Liver (tissue), 9 donors: ENCODE results near the gene PIGQ. TPM values are rescaled to one million over a fixed set of nuclear protein-coding genes. Genes with fewer than 3 reads are reported as not detected.
A peak's percentile ranks its signal among the peaks of the same experiment; 100 is the strongest.

ENCODE experiments used
- DNase-seq: peaks from one replicate; pipeline ENCODE4 v3.0.0-alpha.2; 2017; ENCODE audit warnings: low spot score
- H3K27ac ChIP-seq, 2 donors: one replicate each; pipeline ENCODE4 v1.7.0; 2013; ENCODE audit warnings: inconsistent platforms in 2 of 2, low read length in 2 of 2, control low read depth in 1 of 2, low read depth in 1 of 2, mild to moderate bottlenecking in 1 of 2
- H3K27me3 ChIP-seq, 4 donors: one replicate each; pipeline versions ENCODE4 v1.6.1 to v1.7.0; 2013; ENCODE audit warnings: low read length in 3 of 4, inconsistent platforms in 1 of 4, mild to moderate bottlenecking in 1 of 4, moderate library complexity in 1 of 4; ENCODE audit not compliant: control insufficient read depth in 4 of 4, insufficient read depth in 4 of 4
- H3K36me3 ChIP-seq, 4 donors: one replicate each; pipeline versions ENCODE4 v1.6.1 to v1.7.0; 2013; ENCODE audit warnings: low read length in 3 of 4, mild to moderate bottlenecking in 3 of 4, low read depth in 1 of 4, moderate library complexity in 1 of 4; ENCODE audit not compliant: control insufficient read depth in 4 of 4, insufficient read depth in 3 of 4
- H3K4me1 ChIP-seq, 4 donors: one replicate each; pipeline versions ENCODE4 v1.6.1 to v1.7.0; 2013; ENCODE audit warnings: low read length in 3 of 4, mild to moderate bottlenecking in 3 of 4, moderate library complexity in 1 of 4; ENCODE audit not compliant: control insufficient read depth in 4 of 4, insufficient read depth in 4 of 4
- H3K4me3 ChIP-seq, 3 donors: one replicate each; pipeline versions ENCODE4 v1.6.1 to v1.7.0; 2013; ENCODE audit warnings: low read length in 3 of 3, control low read depth in 1 of 3, low read depth in 1 of 3, mild to moderate bottlenecking in 1 of 3
- H3K9ac ChIP-seq, 2 donors: one replicate each; pipeline ENCODE4 v1.7.0; 2013; ENCODE audit warnings: low read length in 2 of 2, mild to moderate bottlenecking in 2 of 2, moderate library complexity in 2 of 2, control low read depth in 1 of 2, low read depth in 1 of 2
- H3K9me3 ChIP-seq, 4 donors: one replicate each; pipeline versions ENCODE4 v1.6.1 to v1.7.0; 2013; ENCODE audit warnings: low read length in 3 of 4; ENCODE audit not compliant: control insufficient read depth in 4 of 4
- CTCF ChIP-seq: fragments of 150-350 bp; IDR thresholded peaks from 2 replicates; pipeline ENCODE4 v1.5.1; 2017; ENCODE audit warnings: improper control_type of control experiment, low read depth, low read length; ENCODE audit not compliant: missing input control
- EGR1 ChIP-seq, 2 donors: IDR thresholded peaks; 2 replicates each; pipeline ENCODE4 v1.6.1; 2016 to 2018; ENCODE audit warnings: antibody characterized with exemption in 2 of 2, low read depth in 2 of 2
- FOXA1 ChIP-seq: IDR thresholded peaks from 2 replicates; pipeline ENCODE4 v1.6.1; 2016; ENCODE audit warnings: antibody characterized with exemption
- FOXA2 ChIP-seq: IDR thresholded peaks from 2 replicates; pipeline ENCODE4 v1.6.1; 2016; ENCODE audit warnings: antibody characterized with exemption
- GABPA ChIP-seq, 2 donors: IDR thresholded peaks in 1 of 2; conservative IDR thresholded peaks in 1 of 2; 2 replicates each; pipeline ENCODE4 v1.6.1; 2016; ENCODE audit warnings: antibody characterized with exemption in 2 of 2, mild to moderate bottlenecking in 1 of 2, moderate library complexity in 1 of 2
- HNF4A ChIP-seq, 2 donors: conservative IDR thresholded peaks; 2 replicates each; pipeline ENCODE4 v1.6.1; 2016; ENCODE audit warnings: antibody characterized with exemption in 2 of 2, mild to moderate bottlenecking in 2 of 2
- HNF4G ChIP-seq: IDR thresholded peaks from 2 replicates; pipeline ENCODE4 v1.6.1; 2016; ENCODE audit warnings: antibody characterized with exemption
- JUND ChIP-seq, 2 donors: IDR thresholded peaks; 2 replicates each; pipeline ENCODE4 v1.6.1; 2016; ENCODE audit warnings: antibody characterized with exemption in 2 of 2
- REST ChIP-seq: IDR thresholded peaks from 2 replicates; pipeline ENCODE4 v1.6.1; 2016; ENCODE audit warnings: antibody characterized with exemption, mild to moderate bottlenecking
- RXRA ChIP-seq, 2 donors: IDR thresholded peaks; 2 replicates each; pipeline ENCODE4 v1.6.1; 2017 to 2018; ENCODE audit warnings: antibody characterized with exemption in 2 of 2, mild to moderate bottlenecking in 1 of 2
- SP1 ChIP-seq: IDR thresholded peaks from 2 replicates; pipeline ENCODE4 v1.6.1; 2018; ENCODE audit warnings: antibody characterized with exemption, mild to moderate bottlenecking
- TAF1 ChIP-seq: conservative IDR thresholded peaks from 2 replicates; pipeline ENCODE4 v1.6.1; 2016; ENCODE audit warnings: antibody characterized with exemption, mild to moderate bottlenecking
- YY1 ChIP-seq: IDR thresholded peaks from 2 replicates; pipeline ENCODE4 v1.6.1; 2016; ENCODE audit warnings: antibody characterized with exemption, mild to moderate bottlenecking
- ZBTB33 ChIP-seq: IDR thresholded peaks from 2 replicates; pipeline ENCODE4 v1.6.1; 2016; ENCODE audit warnings: antibody characterized with exemption
- WGBS: extraction: QIAGEN DNeasy Blood & Tissue Kit; methylation state at CpG from one replicate; pipeline ENCODE4 v1.1.7; 2013; 5-methylcytosine and 5-hydroxymethylcytosine counted together
- polyA plus RNA-seq, 2 donors: library from polyadenylated mRNA; stranded (reverse) in 1 of 2; unstranded in 1 of 2; fragments of 200-250 nt in 1 of 2; fragments of >200 nt in 1 of 2; fragmentation: Nextera tagmentation in 1 of 2; extraction: Ambion mirVana in 1 of 2; gene quantifications; one replicate each; pipeline versions ENCODE4 v1.2.1 to v1.2.3, GENCODE V29; 2013 to 2015
- total RNA-seq, 2 donors: library from RNA; depleted of rRNA; stranded (reverse); fragments of >200 nt; gene quantifications; one replicate each; pipeline ENCODE4 v1.2.3, GENCODE V29; 2014
- TF ChIP-seq, protein P1 (sequence below): IDR thresholded peaks from 2 replicates; pipeline ENCODE4 v1.6.1; 2016; ENCODE audit warnings: antibody characterized with exemption
- donor health status: healthy.
- donor health status: healthy.
- donor health status: healthy.
- donor health status: healthy.
- donor health status: healthy.

The PIGQ gene
- total and polyA plus RNA-seq, 4 donors = 16.8 to 144 (median 20.6) TPM

DNA sequence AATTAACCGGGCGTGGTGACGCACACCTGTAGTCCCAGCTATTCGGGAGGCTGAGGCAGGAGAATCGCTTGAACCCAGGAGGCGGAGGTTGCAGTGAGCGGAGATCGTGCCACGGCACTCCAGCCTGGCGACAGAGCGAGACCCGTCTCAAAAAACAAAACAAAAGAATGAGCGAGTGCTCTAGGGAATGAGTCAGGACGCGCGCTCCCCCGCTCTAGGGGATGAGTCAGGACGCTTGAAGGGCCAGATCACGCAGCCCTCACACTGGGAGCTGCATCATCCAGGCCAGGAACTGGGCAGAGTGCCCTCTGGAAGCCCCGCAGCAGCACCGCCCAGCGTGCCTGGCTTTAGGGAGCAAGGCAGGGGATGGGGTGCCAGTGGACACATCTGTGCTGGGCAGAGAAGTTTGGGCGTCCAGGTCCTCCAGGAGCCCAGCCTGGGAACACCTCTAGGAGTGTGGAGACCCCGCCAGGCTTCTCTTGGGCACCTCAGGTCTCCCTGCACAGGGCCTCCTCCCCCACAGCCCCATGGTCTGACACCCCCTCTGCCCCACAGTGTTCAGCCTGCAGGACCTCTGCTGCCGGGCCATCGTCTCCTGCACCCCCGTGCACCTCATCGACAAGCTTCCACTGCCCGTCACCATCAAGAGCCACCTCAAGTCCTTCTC lies 57.2 kb downstream of the PIGQ start (continued):
- TF ChIP-seq HNF4G (no peak), RXRA (IDR thresholded peaks at IDR 0.05) (no peak), FOXA1 (no peak), GABPA (IDR thresholded peaks at IDR 0.05 in 1 of 2, conservative IDR thresholded peaks at IDR 0.05 in 1 of 2) (no peak), YY1 (no peak)
- TF ChIP-seq, protein P1, sequence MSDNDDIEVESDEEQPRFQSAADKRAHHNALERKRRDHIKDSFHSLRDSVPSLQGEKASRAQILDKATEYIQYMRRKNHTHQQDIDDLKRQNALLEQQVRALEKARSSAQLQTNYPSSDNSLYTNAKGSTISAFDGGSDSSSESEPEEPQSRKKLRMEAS = no peak

DNA sequence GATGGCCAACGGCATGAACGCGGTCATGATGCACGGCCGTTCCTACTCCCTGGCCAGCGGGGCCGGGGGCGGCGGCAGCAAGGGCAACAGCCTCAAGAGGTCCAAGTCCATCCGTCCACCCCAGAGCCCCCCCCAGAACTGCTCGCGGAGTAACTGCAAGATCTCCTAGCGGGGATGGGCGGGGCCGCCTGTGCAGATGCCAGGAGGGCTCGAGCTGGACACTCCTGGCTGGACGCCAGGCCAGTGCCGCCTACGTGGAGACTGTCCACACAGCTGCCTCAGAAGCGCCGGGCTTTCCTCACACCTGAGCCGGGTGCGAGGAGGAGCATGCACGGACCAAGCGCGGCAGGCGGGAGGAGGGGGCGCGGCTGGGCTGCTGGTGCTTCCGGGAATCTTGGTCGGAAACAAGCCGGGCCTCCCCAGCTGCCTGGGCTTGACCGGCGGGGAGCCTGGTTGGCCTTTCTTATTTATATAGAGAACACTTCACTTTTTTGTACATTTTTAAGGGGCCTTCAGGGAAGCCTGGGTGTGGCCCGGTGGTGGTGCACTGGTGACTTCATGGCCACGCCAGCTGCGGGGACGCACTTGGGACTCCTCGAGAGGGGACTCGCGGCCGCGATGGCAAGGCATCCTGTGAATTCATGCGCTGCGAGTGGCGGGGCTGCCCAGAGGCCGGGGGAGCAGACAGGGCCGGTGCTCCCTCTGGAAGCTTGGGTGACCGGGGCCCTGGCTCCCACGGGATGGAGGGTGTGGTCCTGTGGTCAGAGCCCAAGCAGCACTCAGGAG lies 57.9 kb downstream of the PIGQ start:
- DNase-seq = peak; percentile 48
- Histone ChIP-seq H3K4me1 (peaks cover 29 to 47% (median 42%) of the 10 kb centered on the region in 4 donors), H3K27me3 (no peaks in the 10 kb centered on the region), H3K4me3 (no peak overlapping the region), H3K9ac (no peak overlapping the region), H3K9me3 (no peaks in the 10 kb centered on the region), H3K36me3 (peaks cover 0 to 12% (median 4%) of the 10 kb centered on the region in 4 donors), H3K27ac (no peak overlapping the region)
- WGBS = 75% methylated on average over 50 of the region's 50 CpGs
- peak; percentile 34 to 36 for TF ChIP-seq HNF4A (conservative IDR thresholded peaks at IDR 0.05)
- TF ChIP-seq SP1 = no peak
- no peak for TF ChIP-seq CTCF
- peak; percentile 6 to 21 for TF ChIP-seq RXRA (IDR thresholded peaks at IDR 0.05)
- TF ChIP-seq EGR1 (IDR thresholded peaks at IDR 0.05; ENCODE audit: low read depth in 2 of 2) = no peak

- no peak overlapping the region for H3K4me3 ChIP-seq
- peaks cover 0 to 12% (median 7%) of the 10 kb centered on the region in 4 donors for H3K36me3 ChIP-seq
- no peak for DNase-seq
- H3K9me3 ChIP-seq = no peaks in the 10 kb centered on the region
- H3K27me3 ChIP-seq = no peaks in the 10 kb centered on the region
- WGBS = 94% methylated on average over 33 of the region's 33 CpGs
- peak overlapping the region in 1 of 2 donors; percentile 59 for H3K27ac ChIP-seq
- H3K4me1 ChIP-seq = peaks cover 29 to 47% (median 42%) of the 10 kb centered on the region in 4 donors
- H3K9ac ChIP-seq = no peak overlapping the region
- no peak for TF ChIP-seq FOXA2
- TF ChIP-seq HNF4A (conservative IDR thresholded peaks at IDR 0.05) = no peak
- no peak for TF ChIP-seq JUND (IDR thresholded peaks at IDR 0.05)
- no peak for TF ChIP-seq EGR1 (IDR thresholded peaks at IDR 0.05; ENCODE audit: low read depth in 2 of 2)
- no peak for TF ChIP-seq RXRA (IDR thresholded peaks at IDR 0.05)
- no peak for TF ChIP-seq TAF1
- TF ChIP-seq GABPA (IDR thresholded peaks at IDR 0.05 in 1 of 2, conservative IDR thresholded peaks at IDR 0.05 in 1 of 2) = no peak
- no peak for TF ChIP-seq SP1
- TF ChIP-seq FOXA1 = no peak
- TF ChIP-seq, protein P1 = no peak
- TF ChIP-seq ZBTB33 = no peak
- TF ChIP-seq YY1 = no peak
- TF ChIP-seq CTCF = no peak
- TF ChIP-seq HNF4G = no peak
- no peak for TF ChIP-seq REST
Observed at GRCh38 chr16:628321-629061, 58.7 kb downstream of the PIGQ start.
